GM12891 (cell line): ENCODE data around the gene CD96.
A peak's percentile ranks its signal among the peaks of the same experiment; 100 is the strongest.
"Not testable (repeated sequence)": the region's sequence is repeated elsewhere in the genome, so short reads cannot be mapped to it uniquely, and the experiment has no call there.

Source experiments
- DNase-seq: peaks from one replicate; pipeline ENCODE4 v3.0.0; 2011; ENCODE audit warnings: low spot score; ENCODE audit not compliant: insufficient read length
- FAIRE-seq: peaks from 2 replicates; lab custom pipeline; 2011; peaks lifted over from hg19 to GRCh38; lab: Jason Lieb, UNC
- PAX5 ChIP-seq: IDR thresholded peaks from 2 replicates; pipeline ENCODE4 v1.6.1; 2011; ENCODE audit warnings: low read length, moderate library complexity, mild to moderate bottlenecking; ENCODE audit not compliant: insufficient read depth, severe bottlenecking
- POLR2A ChIP-seq: IDR thresholded peaks from 2 replicates; pipeline ENCODE4 v1.6.1; 2011; ENCODE audit warnings: low read depth, low read length, control low read depth
- POLR2AphosphoS5 ChIP-seq: IDR thresholded peaks from 2 replicates; pipeline ENCODE4 v1.6.1; 2011; ENCODE audit warnings: low read depth, low read length, control low read depth
- POU2F2 ChIP-seq: IDR thresholded peaks from 2 replicates; pipeline ENCODE4 v1.6.1; 2011; ENCODE audit warnings: low read depth, mild to moderate bottlenecking, control low read depth, low read length, moderate library complexity
- SPI1 ChIP-seq: IDR thresholded peaks from 2 replicates; pipeline ENCODE4 v1.6.1; 2011; ENCODE audit warnings: low read depth, low read length, control low read depth
- TAF1 ChIP-seq: IDR thresholded peaks from 2 replicates; pipeline ENCODE4 v1.6.1; 2011; ENCODE audit warnings: low read depth, low read length, control low read depth

CD96 gene

DNA sequence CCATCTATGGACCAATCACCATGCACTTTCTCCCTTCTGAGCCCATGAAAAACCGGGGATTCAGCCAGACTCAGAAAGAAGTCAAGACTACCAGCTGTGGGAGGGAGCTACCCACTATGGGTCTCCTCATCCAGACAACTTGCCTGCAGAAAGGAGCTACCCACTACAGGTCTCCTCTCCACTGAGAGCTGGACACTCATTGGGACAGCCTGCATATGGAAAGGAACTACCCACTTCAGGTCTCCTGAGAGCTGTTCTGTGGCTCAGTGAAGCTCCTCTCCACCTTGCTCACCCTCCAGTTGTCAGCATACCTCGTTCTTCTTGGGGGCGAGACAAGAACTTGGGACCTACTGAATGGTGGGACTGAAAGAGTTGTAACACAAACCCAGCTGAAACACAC, 75.4 kb downstream of the CD96 start:
- DNase-seq (no peak), FAIRE-seq (no peak)
- TF ChIP-seq POLR2AphosphoS5 (no peak), POLR2A (no peak), SPI1 (no peak), PAX5 (no peak), TAF1 (no peak), POU2F2 (no peak)

- no peak for TF ChIP-seq SPI1
- TF ChIP-seq POLR2A, result no peak
- no peak for TF ChIP-seq POU2F2
- no peak for DNase-seq
- FAIRE-seq, result peak; percentile 71
Observed at GRCh38 chr3:111617912-111618601, 76.1 kb downstream of the CD96 start.

GRCh38 chr3:111618945-111619344, 76.9 kb downstream of the CD96 start:
- TF ChIP-seq SPI1 (peak; percentile 55), TAF1 (no peak)
- FAIRE-seq (no peak), DNase-seq (no peak)

GRCh38 chr3:111619833-111620232, 77.8 kb downstream of the CD96 start:
- no peak for FAIRE-seq
- no peak for DNase-seq
- no peak for TF ChIP-seq PAX5
- TF ChIP-seq POLR2AphosphoS5, result no peak
- TF ChIP-seq SPI1, result no peak
- TF ChIP-seq POLR2A, result no peak
- no peak for TF ChIP-seq POU2F2
- TF ChIP-seq TAF1, result no peak

- TF ChIP-seq POLR2AphosphoS5 (no peak), SPI1 (no peak), TAF1 (no peak), POLR2A (no peak), PAX5 (no peak), POU2F2 (no peak)
- FAIRE-seq, result no peak
- no peak for DNase-seq
Observed at GRCh38 chr3:111621535-111621934, 79.5 kb downstream of the CD96 start.

GRCh38 chr3:111627092-111627491, 85.1 kb downstream of the CD96 start:
- TF ChIP-seq PAX5, result no peak
- FAIRE-seq, result no peak

GRCh38 chr3:111629018-111629417, 87.0 kb downstream of the CD96 start:
- FAIRE-seq, DNase-seq: not testable (repeated sequence)

More at GRCh38 chr3:111627092-111627491, 85.1 kb downstream of the CD96 start:
- DNase-seq, result no peak

DNA sequence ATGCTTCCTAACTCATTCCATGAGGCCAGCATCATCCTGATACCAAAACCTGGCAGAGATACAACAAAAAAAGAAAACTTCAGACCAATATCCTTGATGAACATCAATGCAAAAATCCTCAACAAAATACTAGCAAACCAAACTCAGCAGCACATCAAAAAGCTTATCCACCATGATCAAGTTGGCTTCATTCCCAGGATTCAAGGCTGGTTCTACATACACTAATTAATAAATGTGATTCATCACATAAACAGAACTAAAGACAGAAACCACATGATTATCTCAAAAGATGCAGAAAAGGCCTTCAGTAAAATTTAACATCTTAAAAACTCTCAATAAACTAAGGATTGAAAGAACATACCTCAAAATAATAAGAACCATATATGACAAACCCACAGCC, 88.6 kb downstream of the CD96 start:
- not testable (repeated sequence) for DNase-seq, FAIRE-seq

GRCh38 chr3:111635403-111635802, 93.4 kb downstream of the CD96 start:
- no peak for TF ChIP-seq POU2F2
- TF ChIP-seq TAF1, result no peak
- no peak for TF ChIP-seq POLR2AphosphoS5
- no peak for TF ChIP-seq SPI1
- no peak for TF ChIP-seq PAX5
- no peak for TF ChIP-seq POLR2A
- DNase-seq (no peak), FAIRE-seq (no peak)

DNA sequence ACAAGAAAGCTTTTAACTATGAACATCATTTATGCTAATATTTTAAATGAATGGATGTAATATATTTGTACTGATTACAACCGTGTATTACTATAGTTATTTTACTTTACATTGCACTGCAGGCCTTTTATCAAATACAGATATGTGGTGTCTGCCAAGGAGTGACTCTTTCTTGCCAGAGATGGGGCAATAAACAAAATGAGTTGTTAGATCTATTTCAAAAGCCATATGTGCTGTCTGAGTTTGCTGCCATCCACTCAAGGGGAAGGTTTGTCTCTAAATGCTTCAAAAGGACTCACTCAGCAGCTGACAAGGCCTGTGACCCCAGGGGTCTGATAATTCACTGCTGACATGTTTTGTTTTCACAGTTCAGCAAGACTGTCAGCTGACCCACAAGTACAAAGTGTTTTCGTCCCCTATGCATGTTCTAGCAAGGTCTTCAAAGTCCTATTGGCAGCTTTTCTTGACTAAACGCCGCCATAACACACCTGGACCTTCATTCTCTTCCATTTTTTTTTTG, 94.4 kb downstream of the CD96 start:
- DNase-seq, result no peak
- no peak for FAIRE-seq
- no peak for TF ChIP-seq PAX5
- no peak for TF ChIP-seq POLR2AphosphoS5
- TF ChIP-seq POLR2A, result no peak
- TF ChIP-seq SPI1, result no peak
- TF ChIP-seq TAF1, result no peak
- no peak for TF ChIP-seq POU2F2

DNA sequence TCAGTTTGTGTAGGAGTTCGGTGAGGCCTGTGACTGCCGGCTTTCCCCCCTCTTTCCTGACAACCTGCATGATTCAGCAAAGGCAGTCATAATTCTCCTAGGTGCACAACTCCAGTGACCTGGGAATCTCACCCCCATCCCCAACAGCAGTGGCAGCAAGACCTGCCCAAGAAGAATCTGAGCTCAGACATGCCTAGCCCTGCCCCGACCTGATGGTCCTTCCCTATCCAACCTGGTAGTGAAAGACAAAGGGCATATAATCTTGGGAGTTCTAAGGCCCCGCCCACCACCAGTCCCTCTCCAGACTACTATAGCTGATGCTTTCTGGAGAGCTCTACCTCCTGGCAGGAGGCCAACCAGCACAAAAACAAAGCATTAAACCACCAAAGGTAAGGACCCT, 97.3 kb downstream of the CD96 start:
- DNase-seq (no peak), FAIRE-seq (no peak)
- TF ChIP-seq POLR2AphosphoS5 (no peak), POU2F2 (no peak), POLR2A (no peak), PAX5 (no peak), SPI1 (no peak), TAF1 (no peak)
